HT1080 (cell line): ENCODE results near the gene TIGD3. TPM values are rescaled to one million over a fixed set of nuclear protein-coding genes. Genes with fewer than 3 reads are reported as not detected.
"Not testable (repeated sequence)": the region's sequence is repeated elsewhere in the genome, so short reads cannot be mapped to it uniquely, and the experiment has no call there.

Experiments used
- DNase-seq: peaks from one replicate; pipeline ENCODE4 v3.0.0-alpha.2; 2015; ENCODE audit warnings: low read depth
- total RNA-seq: library from RNA; depleted of rRNA; stranded (reverse); fragments of >200 nt; shearing (Covaris generic); gene quantifications from 2 replicates; pipeline ENCODE4 v1.2.3, GENCODE V29; 2014

TIGD3 gene
- total RNA-seq, 1 experiment from 2014 or later = 0.51 TPM

DNA sequence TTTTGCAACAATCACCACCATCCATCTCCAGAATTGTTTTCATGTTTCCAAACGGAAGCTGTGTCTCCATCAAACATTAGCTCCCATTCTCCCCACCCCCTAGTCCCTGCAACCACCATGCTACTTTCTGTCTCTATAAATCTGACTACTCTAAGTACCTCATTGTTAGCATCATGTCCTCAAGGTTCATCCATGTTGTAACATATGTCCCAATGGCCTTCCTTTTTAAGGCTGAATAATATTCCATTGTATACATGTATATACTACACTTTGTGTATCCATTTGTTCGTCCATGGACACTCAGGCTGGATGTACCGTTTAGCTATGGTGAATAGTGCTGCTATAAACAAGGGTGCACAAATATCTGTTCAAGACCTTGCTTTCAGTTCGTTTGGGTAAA lies 29.1 kb upstream of the TIGD3 start:
- DNase-seq = no peak

GRCh38 chr11:65327021-65327420 lies 27.5 kb upstream of the TIGD3 start:
- no peak for DNase-seq

DNA sequence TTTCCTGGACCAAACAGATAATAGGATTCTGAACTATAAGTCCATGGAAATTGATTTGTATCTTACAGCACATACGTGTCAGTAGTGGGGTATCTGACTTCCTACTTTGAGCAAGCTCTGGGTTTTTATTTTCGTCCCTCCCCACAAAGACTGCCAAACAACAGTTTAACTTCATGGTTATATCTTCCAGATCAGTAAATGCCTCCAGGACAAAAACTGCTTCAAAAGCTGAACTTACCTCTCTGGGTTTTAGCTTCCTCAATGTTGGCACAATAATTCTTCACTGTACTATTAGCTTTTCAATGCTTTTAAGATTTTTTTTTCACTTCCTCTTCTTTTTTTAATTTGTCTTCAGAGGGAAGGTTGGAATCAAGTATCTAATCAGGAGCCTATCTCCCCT lies 25.1 kb upstream of the TIGD3 start:
- no peak for DNase-seq

- DNase-seq = peak; percentile 77
Measured at GRCh38 chr11:65329944-65330403, 24.6 kb upstream of the TIGD3 start.

- no peak for DNase-seq
Measured at GRCh38 chr11:65330544-65330943, 24.0 kb upstream of the TIGD3 start.

GRCh38 chr11:65332591-65332990 lies 22.0 kb upstream of the TIGD3 start:
- not testable (repeated sequence) for DNase-seq

DNA sequence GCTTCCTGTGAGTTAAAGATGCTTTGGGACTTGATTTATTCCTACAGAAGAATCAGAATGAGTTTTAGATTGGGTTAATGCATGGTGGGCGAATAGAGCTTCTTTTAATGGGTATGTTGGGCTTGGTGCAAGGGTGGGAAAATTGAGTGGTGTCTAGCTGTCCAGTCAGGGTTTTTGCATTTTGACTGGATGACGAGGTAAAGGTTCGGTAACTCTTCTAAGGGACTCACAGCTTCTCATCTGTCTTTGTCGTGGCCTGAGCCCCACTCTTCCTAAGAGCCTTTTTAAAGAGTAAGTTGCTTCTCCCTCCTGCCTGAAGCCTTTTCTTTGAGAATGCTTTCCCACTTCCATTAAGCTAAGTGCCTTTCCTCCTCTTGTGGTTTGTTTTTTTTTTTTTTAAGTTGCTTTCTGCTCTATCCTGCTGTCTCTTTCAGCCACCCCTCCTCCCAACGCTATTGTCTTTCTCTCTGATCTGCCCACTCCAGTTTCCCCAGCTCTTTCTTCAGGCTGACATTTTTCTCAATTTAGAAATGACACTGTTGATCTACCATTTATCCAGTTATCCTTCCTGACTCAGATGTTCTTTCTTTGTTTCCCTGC lies 19.8 kb upstream of the TIGD3 start:
- DNase-seq = no peak

GRCh38 chr11:65338676-65339075 lies 15.9 kb upstream of the TIGD3 start:
- DNase-seq = no peak

GRCh38 chr11:65340226-65340625 lies 14.3 kb upstream of the TIGD3 start:
- no peak for DNase-seq

DNA sequence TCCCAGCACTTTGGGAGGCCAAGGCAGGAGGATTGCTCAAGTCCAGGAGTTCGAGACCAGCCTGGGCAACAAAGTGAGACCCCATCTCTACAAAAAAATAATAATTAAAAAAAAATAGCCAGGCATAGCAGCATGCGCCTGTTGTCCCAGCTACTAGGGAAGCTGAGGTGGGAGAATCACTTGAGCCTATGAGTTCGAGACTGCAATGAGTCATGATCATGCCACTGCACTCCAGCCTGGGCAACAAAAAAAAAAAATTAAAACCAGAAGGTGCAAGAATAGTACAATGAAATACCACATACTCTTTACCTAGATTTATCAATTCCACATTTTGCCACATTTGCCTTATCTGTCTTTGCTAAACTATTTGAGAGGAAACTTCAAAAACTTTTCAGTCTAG lies 12.7 kb upstream of the TIGD3 start:
- DNase-seq = no peak

- DNase-seq = no peak
Measured at GRCh38 chr11:65351511-65351910, 3.0 kb upstream of the TIGD3 start.

- DNase-seq = no peak
Measured at GRCh38 chr11:65352783-65353182, 1.8 kb upstream of the TIGD3 start.

GRCh38 chr11:65353376-65353775 lies 1.2 kb upstream of the TIGD3 start:
- no peak for DNase-seq

- no peak for DNase-seq
Measured at GRCh38 chr11:65353900-65354264, 669 bp upstream of the TIGD3 start.

GRCh38 chr11:65355013-65355775 lies 643 bp downstream of the TIGD3 start:
- DNase-seq = no peak

GRCh38 chr11:65355776-65356393 lies 1.3 kb downstream of the TIGD3 start:
- DNase-seq = no peak

DNA sequence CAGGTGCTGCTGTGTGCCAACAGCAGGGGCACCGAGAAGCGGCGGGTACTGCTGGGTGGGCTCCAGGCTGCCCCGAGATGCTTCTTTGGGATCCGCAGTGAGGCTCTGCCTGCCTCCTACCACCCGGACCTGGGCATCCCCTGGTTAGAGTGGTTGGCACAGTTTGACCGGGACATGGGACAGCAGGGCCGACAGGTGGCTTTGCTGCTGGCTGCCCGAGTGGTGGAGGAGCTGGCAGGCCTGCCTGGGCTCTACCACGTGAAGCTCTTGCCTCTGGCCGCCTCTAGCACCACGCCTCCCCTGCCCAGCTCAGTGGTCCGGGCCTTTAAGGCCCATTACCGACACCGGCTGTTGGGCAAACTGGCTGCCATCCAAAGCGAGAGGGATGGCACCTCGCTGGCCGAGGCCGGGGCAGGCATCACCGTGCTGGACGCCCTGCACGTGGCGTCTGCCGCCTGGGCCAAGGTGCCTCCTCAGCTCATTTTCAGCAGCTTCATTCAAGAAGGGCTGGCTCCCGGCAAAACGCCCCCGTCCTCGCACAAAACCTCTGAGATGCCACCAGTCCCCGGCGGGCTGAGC lies 1.9 kb downstream of the TIGD3 start:
- DNase-seq = no peak

DNA sequence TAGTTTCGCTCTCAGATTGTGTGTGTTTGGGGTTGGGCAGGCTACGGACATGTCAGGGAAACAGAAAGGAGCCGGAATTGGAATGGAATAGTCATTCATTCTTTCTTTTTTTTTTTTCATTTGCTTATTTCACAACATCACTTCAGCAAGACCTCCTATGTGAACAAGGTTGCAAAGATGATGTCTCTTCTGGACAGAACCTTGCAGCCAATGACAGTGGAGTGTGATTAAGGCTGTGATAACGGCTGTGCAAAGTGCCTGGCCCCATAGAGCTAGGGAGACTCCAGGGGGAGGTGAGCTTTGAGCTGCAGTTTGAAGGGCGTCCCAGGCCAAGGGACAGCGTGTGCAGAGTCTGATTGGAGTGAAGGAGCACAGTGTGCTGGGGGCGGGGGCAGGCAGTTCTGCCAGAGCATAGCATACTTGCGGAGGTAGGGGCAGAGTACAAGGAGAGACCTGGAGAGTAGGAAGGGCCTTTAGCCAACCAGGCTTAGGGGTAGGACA lies 3.4 kb downstream of the TIGD3 start:
- DNase-seq = peak; percentile 21

DNA sequence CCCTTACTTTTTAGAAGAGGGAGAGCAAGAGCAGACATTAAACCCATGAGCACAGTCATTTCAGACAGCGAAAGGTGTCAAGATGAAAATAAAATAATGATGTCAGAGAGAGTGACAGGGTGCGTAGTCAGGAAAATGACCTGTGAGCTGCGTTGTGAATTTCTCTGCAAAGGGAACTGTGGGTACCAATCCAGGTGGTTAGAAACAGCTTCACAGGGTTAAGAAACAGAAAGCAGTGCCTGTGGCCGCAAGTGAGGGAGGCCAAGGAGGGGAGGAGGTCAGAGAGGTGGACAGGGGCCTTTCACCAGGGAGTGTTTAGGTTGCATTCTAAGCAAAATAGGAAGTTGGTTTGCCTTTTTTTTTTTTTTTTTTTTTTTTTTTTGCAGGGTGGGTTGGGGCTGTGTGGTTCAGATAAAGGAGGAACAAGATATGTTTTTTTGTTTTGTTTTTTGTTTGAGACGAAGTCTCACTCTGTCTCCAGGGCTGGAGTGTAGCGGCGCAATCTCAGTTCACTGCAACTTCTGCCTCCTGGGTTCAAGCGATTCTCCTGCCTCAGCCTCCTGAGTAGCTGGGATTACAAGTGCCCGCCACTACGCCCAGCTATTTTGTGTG lies 7.9 kb downstream of the TIGD3 start:
- DNase-seq = no peak

- no peak for DNase-seq
Measured at GRCh38 chr11:65362966-65363365, 8.4 kb downstream of the TIGD3 start.

- DNase-seq = no peak
Measured at GRCh38 chr11:65363770-65364169, 9.2 kb downstream of the TIGD3 start.

DNA sequence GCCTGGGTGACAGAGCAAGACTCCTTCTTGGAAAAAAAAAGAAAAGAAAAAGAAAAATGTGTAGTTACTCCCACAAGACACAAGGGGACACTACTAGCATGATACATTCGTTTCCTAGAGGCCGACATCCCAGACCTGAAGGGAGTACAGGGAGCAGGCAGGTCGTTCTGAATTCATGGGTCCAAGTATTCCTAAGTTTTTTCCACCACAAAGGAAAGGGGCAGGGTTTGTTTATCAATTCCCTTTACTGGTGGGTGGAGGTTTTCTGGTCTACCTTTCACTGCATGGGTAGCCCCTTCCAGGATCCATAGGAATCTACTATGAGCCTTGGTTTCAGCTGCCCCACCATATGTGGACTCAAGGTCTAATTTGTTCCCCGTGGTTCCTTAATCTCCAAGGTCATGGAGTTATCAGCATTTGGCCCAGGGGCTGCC lies 11.8 kb downstream of the TIGD3 start:
- peak; percentile 72 for DNase-seq
